Measurements from ENCODE around the gene DLX4.

Gene DLX4

DNA sequence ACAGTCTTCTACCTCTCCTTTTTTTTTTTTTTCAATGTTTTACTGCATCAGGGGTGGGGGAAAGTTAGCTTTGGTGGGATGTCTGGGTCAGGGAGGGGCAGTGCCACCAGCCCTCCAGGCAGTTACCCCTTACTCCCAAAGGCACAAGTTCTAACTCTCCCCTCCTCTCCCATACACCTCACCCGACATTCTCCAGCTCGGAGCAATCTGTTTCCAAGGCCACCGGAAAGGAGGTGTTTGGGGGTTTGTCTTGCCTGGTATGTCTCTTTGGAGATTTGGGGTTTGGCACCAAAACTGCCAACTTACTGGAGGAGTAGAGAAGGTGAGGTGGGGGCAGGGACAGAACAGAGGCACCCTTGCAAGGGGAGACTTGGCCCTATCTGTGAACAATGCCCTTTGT, 21.3 kb downstream of the DLX4 start:
- no peak for DNase-seq

- no peak for DNase-seq
Observed at GRCh38 chr17:49990921-49991320, 21.9 kb downstream of the DLX4 start.

- DNase-seq = no peak
Observed at GRCh38 chr17:49991409-49991808, 22.4 kb downstream of the DLX4 start.

DNA sequence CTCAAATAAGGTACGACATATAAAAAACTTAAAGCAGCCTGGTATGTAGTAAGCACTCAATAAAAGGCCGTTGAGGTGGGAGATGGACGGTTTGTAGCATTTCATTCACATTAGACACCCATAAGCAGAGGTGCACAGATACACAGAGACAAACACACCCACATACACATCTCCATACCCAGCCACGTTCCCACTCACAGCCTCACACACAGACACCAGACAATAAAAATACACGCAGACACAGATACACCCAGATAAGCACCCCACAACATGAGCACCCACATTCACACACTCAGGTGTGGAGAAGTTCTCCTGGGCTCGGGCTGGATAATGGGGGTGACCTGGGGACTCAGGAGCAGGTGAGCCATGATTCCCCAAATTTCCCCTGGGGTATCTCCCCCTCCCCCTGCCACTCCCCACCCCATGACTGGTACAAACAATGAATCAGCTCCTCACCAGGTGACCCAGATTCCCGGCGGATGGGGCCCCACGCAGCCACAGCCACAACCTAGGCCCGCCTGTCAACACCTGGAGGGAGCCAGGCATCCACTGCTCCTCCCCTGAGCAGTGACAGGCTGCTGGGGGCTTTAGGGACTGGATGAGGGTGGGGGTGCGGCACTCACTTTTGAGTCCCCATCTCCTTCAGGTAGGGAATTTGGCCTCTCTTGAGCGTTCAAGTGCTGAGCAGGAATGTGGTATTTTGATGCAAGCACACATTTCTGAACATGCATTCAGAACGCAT, 23.4 kb downstream of the DLX4 start:
- DNase-seq = no peak

DNA sequence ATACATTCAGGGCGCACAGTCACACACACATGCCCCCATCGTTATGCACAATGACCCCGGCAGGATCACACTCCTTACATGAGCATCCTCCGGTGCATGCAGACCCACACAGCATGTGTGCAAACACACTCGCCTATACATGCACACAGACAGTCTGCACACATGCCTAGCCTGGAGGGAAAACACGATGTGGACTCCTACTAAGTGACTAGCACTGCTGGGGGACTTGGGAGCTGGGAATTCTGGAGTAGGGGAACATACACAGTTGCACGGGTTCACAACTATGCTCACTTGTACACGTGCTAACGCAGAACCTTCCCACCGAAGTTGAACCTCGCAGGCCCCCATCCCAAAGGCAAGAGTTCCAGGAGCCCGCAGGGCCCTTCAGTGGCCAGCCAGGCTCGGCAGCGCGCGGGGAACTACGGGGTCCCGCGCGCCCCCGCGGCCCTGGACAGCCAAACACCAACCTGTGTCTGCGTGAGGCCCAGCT, 24.0 kb downstream of the DLX4 start:
- no peak for DNase-seq

DNA sequence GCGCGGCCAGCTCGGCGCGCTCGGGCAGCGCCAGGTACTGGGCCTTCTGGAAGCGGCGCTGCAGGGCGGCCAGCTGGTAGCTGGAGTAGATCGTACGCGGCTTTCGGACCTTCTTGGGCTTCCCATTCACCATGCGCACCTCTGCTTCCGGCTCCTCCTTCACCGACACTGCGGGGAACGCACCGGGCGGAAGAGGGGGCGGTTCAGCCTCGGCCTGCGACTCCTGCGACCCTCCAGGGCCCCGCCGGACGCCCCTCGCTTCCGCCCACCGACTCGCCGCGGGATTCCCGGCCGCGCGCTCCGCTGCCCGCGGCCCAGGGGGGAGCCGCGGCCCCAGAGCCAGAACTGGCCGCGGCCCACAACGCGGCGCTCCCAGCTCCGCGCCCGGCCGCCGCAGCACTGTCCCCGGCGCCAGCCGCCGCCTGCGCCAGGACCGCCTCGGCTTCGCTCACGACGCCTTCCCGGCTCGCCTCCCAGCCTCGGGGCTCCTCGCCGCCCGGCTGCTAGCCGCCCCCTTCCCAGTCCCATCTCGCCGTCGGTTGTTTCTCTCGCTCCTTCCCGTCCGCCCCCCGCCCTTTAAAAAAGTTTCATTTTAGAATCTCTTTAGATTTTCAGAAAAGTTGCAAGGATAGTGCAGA, 24.6 kb downstream of the DLX4 start:
- no peak for DNase-seq

DNA sequence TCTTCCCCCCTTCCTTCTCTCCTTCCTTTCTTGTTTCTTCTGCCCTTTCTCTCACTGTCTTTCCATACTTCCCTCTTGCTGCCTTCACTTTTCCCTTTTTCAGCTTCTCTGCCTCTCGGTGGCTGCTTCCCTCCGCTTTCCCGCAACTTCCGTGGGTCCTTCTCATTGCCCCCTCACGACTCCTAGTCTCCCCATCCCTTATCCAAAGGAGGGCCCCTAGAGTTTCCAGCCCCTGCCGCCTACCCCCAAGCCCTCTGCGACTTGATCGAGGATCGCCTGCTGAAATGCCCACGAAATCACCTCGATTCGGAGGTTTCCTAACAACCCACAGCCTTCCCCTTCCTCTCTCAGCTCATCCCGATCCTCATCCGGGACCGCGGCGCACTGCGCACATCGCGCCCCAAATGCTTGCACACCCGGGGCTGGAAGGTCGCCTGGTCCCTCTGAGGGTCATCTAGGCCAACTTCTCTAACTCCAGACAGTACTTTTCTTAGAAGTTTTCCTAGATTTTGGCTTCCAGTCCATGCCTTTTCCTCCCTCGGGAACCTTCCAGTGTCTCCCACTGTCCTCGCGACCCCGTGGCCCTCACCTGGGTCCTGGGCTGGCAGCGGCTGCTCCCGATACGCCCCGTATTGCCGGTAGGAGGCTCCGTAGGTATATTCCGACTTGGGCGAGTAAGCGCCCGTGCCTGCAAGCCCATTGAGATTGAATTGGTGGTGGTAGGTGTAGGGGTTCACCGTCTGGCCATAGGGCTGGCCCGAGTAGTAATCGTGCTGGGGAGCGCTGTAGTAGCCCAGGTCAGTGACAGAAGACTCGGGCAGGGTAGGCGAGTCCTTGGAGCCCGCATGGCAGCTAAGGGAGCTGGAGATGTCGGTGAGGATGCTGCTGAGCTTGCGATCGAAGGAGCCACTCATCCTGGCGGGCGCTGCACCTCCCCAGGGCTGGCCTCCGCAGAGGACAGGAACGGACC, 25.4 kb downstream of the DLX4 start:
- no peak for DNase-seq

GRCh38 chr17:49995055-49995738, 26.2 kb downstream of the DLX4 start, which contains the start of gene DLX3:
TSS of gene DLX3 (minus strand) at chr17:49995224. CDS start at chr17:49994998, 226 bp downstream.
- no peak for DNase-seq

DNA sequence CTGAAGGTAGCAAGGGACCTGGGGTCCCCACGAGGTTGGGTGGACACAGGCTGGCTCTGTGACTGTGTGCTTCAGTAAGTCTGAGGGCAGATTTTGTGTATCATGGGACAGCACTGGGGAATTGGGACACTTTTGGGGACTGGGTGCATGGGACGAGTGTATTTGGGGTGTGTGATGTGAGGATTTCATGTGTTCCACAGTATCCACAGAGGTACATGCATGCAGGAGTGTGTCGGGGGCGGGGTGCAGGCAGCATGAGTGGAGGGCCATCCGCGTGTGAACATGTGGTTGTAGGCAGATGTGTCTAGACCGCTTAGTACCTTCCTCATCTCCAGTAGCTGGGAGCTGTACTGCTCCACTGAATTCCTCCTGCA, 27.1 kb downstream of the DLX4 start:
- no peak for DNase-seq

GRCh38 chr17:49996495-49997300, 27.7 kb downstream of the DLX4 start:
- DNase-seq = peak; percentile 72

- no peak for DNase-seq
Observed at GRCh38 chr17:49997301-49997650, 28.3 kb downstream of the DLX4 start.

DNA sequence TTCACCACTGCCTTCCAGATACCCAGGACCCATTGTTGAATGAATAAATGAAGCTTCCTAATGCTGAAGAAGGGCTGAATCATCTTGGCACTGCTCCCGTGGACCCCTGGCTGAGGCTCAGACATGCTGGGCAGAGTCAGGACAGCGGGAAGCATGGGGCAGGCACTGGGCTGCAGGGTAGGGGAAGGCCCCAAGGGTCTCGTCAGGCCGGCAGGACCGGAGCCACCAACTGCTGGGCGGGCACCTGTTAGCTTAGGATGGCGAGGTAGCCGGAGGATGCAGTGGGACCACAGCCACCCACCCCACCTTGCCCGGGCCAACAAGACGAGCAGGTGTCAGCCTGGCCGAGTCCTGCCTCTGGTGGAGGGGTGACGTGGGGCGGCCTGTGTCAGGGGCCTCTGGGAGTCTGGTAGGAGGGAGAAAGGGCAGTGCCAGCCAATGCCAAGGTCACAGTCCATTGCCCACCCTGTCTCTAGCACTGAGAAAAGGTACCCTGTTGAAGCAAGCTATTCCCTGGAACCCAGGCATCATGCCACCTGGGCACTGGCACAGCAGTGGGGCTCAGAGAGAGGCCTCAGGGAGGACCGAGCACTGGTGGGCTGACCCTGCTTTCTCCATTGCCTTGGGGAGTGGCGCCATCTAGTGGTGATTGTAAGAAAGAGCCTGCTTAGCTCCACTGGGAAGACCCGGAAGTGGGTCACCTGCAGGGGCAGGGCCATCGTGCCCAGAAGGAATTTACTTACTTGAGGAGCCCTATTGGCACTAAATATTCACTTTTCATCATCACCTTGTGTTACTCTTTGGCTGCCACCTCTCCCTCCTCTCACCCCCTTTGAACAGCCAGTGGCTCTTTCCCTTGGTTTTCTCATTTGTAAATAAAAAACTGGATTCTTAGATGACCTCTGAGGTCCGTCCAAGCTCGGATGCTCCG, 29.0 kb downstream of the DLX4 start:
- DNase-seq = peak; percentile 80

- no peak for DNase-seq
Observed at GRCh38 chr17:49998836-49999511, 30.0 kb downstream of the DLX4 start.

GRCh38 chr17:50003911-50004310, 34.9 kb downstream of the DLX4 start:
- DNase-seq = no peak

GRCh38 chr17:50009282-50009681, 40.3 kb downstream of the DLX4 start:
- no peak for DNase-seq

DNA sequence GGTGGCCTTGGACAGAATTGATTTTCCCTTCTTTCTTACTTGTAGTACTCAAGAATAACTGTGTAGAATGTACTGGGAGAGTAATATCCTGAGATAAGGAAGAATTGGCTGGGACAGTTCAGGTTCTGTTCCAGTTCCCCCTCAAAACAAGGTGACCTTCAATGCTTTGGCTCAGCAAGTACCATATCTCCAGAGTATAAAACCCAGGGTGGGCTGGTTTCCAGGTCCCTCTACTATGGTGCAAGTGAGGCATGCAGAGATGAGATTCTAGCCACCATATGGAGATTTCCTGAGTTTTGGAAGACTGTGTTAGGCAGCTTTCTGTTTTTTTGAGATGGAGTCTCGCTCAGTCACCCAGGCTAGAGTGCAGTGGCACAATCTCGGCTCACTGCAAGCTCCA, 44.1 kb downstream of the DLX4 start:
- no peak for DNase-seq

GRCh38 chr17:50014471-50015088, 45.6 kb downstream of the DLX4 start:
- DNase-seq = no peak

DNA sequence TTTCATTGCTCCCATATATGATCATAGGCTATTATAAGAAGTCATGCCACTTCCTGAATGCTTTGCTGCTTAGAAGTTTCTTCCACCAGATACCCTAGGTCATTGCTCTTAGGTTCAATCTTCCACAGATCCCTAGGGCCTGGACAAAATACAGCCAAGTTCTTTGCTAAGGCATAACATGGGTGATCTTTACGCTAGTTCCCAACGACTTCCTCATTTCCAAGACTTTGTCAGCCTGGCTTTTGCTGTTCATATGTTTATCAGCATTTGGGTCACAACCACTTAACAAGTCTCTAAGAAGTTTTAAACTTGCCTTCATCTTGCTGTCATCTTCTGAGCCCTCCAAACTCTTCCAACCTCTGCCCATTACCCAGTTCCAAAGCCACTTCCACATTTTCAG, 46.2 kb downstream of the DLX4 start:
- DNase-seq = no peak

- no peak for DNase-seq
Observed at GRCh38 chr17:50018909-50019308, 49.9 kb downstream of the DLX4 start.

All from activated naive CD4-positive, alpha-beta T cell treated with anti-CD3 and anti-CD28 coated beads, Interleukin-2, amount 50 U/mL, for 16 hours (primary cell).